IMR-90 (cell line): ENCODE measurements around the gene TMEM245. TPM values are rescaled to one million over a fixed set of nuclear protein-coding genes. Genes with fewer than 3 reads are reported as not detected.

Experiments
- ATAC-seq: fragments of 200-7000 bp; cut with Tn5 transposase; 2 replicates; pipeline ENCODE4 v1.9.1; 2020; ENCODE audit warnings: low read depth, mild to moderate bottlenecking, moderate library complexity
- BruUV-seq: library from RNA; stranded (reverse); fragments of 400-500 nt; replicated peaks from 2 replicates; lab custom pipeline; 2021; lab: Mats Ljungman, UMichigan
- CTCF ChIA-PET: fragments of 300-600 bp; formaldehyde crosslinking; extraction: SDS; loops from one replicate; lab custom pipeline; 2021; ENCODE audit warnings: antibody characterized with exemption; lab: Yijun Ruan, JAX
- POLR2A ChIA-PET: fragments of 300-600 bp; sonication (Branson Sonifier 250); formaldehyde crosslinking; loops from one replicate; lab custom pipeline; 2022; ENCODE audit warnings: antibody characterized with exemption; ENCODE audit not compliant: unreplicated experiment; lab: Charles Lee
- DNase-seq: peaks from one replicate; pipeline ENCODE4 v3.0.0; 2013
- H2AFZ ChIP-seq: replicated peaks from 2 replicates; pipeline ENCODE3; 2013; ENCODE audit warnings: low read length, mild to moderate bottlenecking; ENCODE audit not compliant: poor library complexity
- H2AK5ac ChIP-seq: 2 replicates; pipeline ENCODE4 v1.6.1; 2013; ENCODE audit warnings: low read depth, low read length, inconsistent platforms
- H2AK9ac ChIP-seq: replicated peaks from 2 replicates; pipeline ENCODE3; 2013; ENCODE audit warnings: mild to moderate bottlenecking, low read depth, low read length, moderate library complexity; ENCODE audit not compliant: poor library complexity
- H2BK120ac ChIP-seq: 2 replicates; pipeline ENCODE4 v1.6.1; 2013; ENCODE audit warnings: low read depth, low read length, inconsistent platforms
- H2BK15ac ChIP-seq: 3 replicates; pipeline ENCODE4 v1.6.1; 2013; ENCODE audit warnings: low read depth, low read length, inconsistent platforms
- H2BK20ac ChIP-seq: 2 replicates; pipeline ENCODE4 v1.6.1; 2013; ENCODE audit warnings: low read depth, mild to moderate bottlenecking, inconsistent platforms, low read length, moderate library complexity
- H2BK5ac ChIP-seq: 2 replicates; pipeline ENCODE4 v1.6.1; 2013; ENCODE audit warnings: mild to moderate bottlenecking, low read depth, low read length, inconsistent platforms; ENCODE audit not compliant: poor library complexity, severe bottlenecking
- H3K14ac ChIP-seq: replicated peaks from 2 replicates; pipeline ENCODE4 v1.6.1; 2013; ENCODE audit warnings: low read depth, low read length, inconsistent platforms
- H3K18ac ChIP-seq: 2 replicates; pipeline ENCODE4 v1.6.1; 2013; ENCODE audit warnings: low read depth, low read length, control low read depth
- H3K23ac ChIP-seq: 2 replicates; pipeline ENCODE4 v1.6.1; 2013; ENCODE audit warnings: low read depth, low read length, inconsistent platforms
- H3K27ac ChIP-seq: 2 replicates; pipeline ENCODE4 v1.5.1; 2013; ENCODE audit warnings: mild to moderate bottlenecking, control low read depth, low read length; ENCODE audit not compliant: insufficient read depth
- H3K27me3 ChIP-seq: 2 replicates; pipeline ENCODE4 v1.6.1; 2013; ENCODE audit warnings: low read length; ENCODE audit not compliant: control insufficient read depth, insufficient read depth
- H3K36me3 ChIP-seq: 2 replicates; pipeline ENCODE4 v1.6.1; 2013; ENCODE audit warnings: low read length, mixed read lengths; ENCODE audit not compliant: control insufficient read depth, insufficient read depth
- H3K4ac ChIP-seq: 2 replicates; pipeline ENCODE4 v1.6.1; 2013; ENCODE audit warnings: low read depth, low read length, inconsistent platforms
- H3K4me1 ChIP-seq: 2 replicates; pipeline ENCODE4 v1.6.1; 2013; ENCODE audit warnings: low read length, mixed read lengths; ENCODE audit not compliant: control insufficient read depth, insufficient read depth
- H3K4me2 ChIP-seq: 2 replicates; pipeline ENCODE4 v1.6.1; 2013; ENCODE audit warnings: low read depth, mild to moderate bottlenecking, control low read depth, low read length, moderate library complexity
- H3K4me3 ChIP-seq: 2 replicates; pipeline ENCODE4 v1.5.1; 2013; ENCODE audit warnings: low read depth, mild to moderate bottlenecking, control low read depth, low read length, moderate library complexity; ENCODE audit not compliant: insufficient read depth
- H3K56ac ChIP-seq: 2 replicates; pipeline ENCODE4 v1.6.1; 2013; ENCODE audit warnings: low read length, inconsistent platforms; ENCODE audit not compliant: insufficient read depth; ENCODE audit errors: extremely low read depth
- H3K79me1 ChIP-seq, 2 experiments: 2 replicates each; pipeline ENCODE4 v1.6.1; 2013; ENCODE audit warnings: low read length in 2 of 2, inconsistent platforms in 1 of 2, low read depth in 1 of 2
- H3K9ac ChIP-seq: 2 replicates; pipeline ENCODE4 v1.6.1; 2013; ENCODE audit warnings: low read depth, low read length, control low read depth
- H3K9me1 ChIP-seq: 2 replicates; pipeline ENCODE4 v1.6.1; 2013; ENCODE audit warnings: low read length, inconsistent platforms; ENCODE audit not compliant: insufficient read depth
- H3K9me3 ChIP-seq: 2 replicates; pipeline ENCODE4 v1.6.1; 2013; ENCODE audit warnings: low read length; ENCODE audit not compliant: control insufficient read depth, insufficient read depth
- H4K20me1 ChIP-seq: 2 replicates; pipeline ENCODE4 v1.6.1; 2013; ENCODE audit warnings: low read length, inconsistent platforms; ENCODE audit not compliant: insufficient read depth
- H4K5ac ChIP-seq: 2 replicates; pipeline ENCODE4 v1.6.1; 2013; ENCODE audit warnings: mild to moderate bottlenecking, low read depth, low read length, control low read depth
- H4K8ac ChIP-seq, 2 experiments: 2 replicates each; pipeline ENCODE4 v1.6.1; 2013; ENCODE audit warnings: low read depth in 2 of 2, low read length in 2 of 2, control low read depth in 1 of 2, inconsistent platforms in 1 of 2
- H4K91ac ChIP-seq: 2 replicates; pipeline ENCODE4 v1.6.1; 2013; ENCODE audit warnings: low read depth, low read length, inconsistent platforms; ENCODE audit not compliant: insufficient read depth
- BHLHE40 ChIP-seq: fragments of 150-350 bp; IDR thresholded peaks from 2 replicates; pipeline ENCODE4 v1.6.1; 2016; ENCODE audit warnings: mild to moderate bottlenecking, low read depth, low read length
- FOS ChIP-seq: fragments of 150-350 bp; IDR thresholded peaks from 2 replicates; pipeline ENCODE4 v1.6.1; 2016; ENCODE audit warnings: low read depth, low read length
- MXI1 ChIP-seq: IDR thresholded peaks from 2 replicates; pipeline ENCODE4 v1.6.1; 2012; ENCODE audit warnings: low read depth, mild to moderate bottlenecking, low read length, moderate library complexity, borderline replicate concordance
- WGBS, 2 experiments: methylation state at CpG; one replicate each; pipeline versions ENCODE4 v1.1.5 to v1.1.7; 2013; ENCODE audit warnings: missing lambda C conversion rate in 2 of 2; ENCODE audit not compliant: insufficient read length in 1 of 2; ENCODE audit errors: extremely low coverage in 2 of 2; 5-methylcytosine and 5-hydroxymethylcytosine counted together
- dilution Hi-C: fragments of 300-500 bp; cut with HindIII; formaldehyde crosslinking; loops from one replicate; pipeline ENCODE4 v1.14.3; 2018; ENCODE audit warnings: low sequenced_read_pairs; ENCODE audit not compliant: unreplicated experiment
- in situ Hi-C: fragments of 300-500 bp; cut with MboI; formaldehyde crosslinking; loops from 3 replicates; pipeline ENCODE4 v1.14.3; 2019; ENCODE audit warnings: low sequenced_read_pairs, inconsistent platforms, mixed read lengths
- intact Hi-C: fragments of 100-400 bp; cut with micrococcal nuclease; formaldehyde crosslinking; loops from 2 replicates; pipeline ENCODE4 v1.10.0; 2022
- polyA plus RNA-seq, 3 experiments: library from polyadenylated mRNA; depleted of rRNA; stranded (reverse); fragments of >200 nt; gene quantifications; 2 replicates each; pipeline ENCODE4 v1.2.3, GENCODE V29; 2012; ENCODE audit warnings: low replicate concordance in 1 of 3
- total RNA-seq: library from RNA; depleted of rRNA; stranded (reverse); fragments of >200 nt; gene quantifications from 2 replicates; pipeline ENCODE4 v1.2.3, GENCODE V29; 2012
- TF ChIP-seq, protein P1 (sequence below): conservative IDR thresholded peaks from 2 replicates; pipeline ENCODE4 v1.5.1; 2012; ENCODE audit warnings: mild to moderate bottlenecking, low read depth, low read length, improper control_type of control experiment

TMEM245 gene
- total and polyA plus RNA-seq, 2 of the 4 experiments (the other 2 are of a cell fraction), result 24.8 to 57.9 TPM

DNA sequence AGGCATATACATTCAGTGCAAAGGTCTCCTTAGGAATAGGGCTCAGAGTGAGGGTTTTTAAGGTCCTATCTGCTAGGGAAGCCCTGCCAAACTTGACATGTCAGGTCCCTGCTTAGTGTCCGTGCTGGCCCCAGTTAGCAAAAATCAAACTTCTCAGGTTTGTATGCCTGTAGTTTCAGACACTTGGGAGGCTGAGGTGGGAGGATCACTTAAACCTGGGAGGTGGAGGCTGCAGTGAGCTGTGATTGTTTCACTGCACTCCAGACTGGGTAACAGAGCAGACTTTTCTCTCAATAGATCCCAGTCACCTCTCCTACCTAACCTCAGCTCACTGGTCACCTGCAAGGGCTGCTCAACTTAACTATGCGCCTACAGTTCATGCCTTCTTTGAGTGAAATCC is 18.7 kb upstream of the TMEM245 start:
- ChIA-PET CTCF (no interaction called here), POLR2A (no interaction called here)
- no peak overlapping the region for H2BK15ac ChIP-seq
- no peak for TF ChIP-seq FOS
- TF ChIP-seq BHLHE40, result no peak
- TF ChIP-seq, protein P1, sequence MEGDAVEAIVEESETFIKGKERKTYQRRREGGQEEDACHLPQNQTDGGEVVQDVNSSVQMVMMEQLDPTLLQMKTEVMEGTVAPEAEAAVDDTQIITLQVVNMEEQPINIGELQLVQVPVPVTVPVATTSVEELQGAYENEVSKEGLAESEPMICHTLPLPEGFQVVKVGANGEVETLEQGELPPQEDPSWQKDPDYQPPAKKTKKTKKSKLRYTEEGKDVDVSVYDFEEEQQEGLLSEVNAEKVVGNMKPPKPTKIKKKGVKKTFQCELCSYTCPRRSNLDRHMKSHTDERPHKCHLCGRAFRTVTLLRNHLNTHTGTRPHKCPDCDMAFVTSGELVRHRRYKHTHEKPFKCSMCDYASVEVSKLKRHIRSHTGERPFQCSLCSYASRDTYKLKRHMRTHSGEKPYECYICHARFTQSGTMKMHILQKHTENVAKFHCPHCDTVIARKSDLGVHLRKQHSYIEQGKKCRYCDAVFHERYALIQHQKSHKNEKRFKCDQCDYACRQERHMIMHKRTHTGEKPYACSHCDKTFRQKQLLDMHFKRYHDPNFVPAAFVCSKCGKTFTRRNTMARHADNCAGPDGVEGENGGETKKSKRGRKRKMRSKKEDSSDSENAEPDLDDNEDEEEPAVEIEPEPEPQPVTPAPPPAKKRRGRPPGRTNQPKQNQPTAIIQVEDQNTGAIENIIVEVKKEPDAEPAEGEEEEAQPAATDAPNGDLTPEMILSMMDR, result no peak
- TF ChIP-seq MXI1, result no peak
- ATAC-seq, result no peak
- in situ Hi-C loops (no loop called here), dilution Hi-C loops (no loop called here), intact Hi-C loops (no loop called here)
- no peak overlapping the region for H3K4me2 ChIP-seq
- no peak overlapping the region for H2AK5ac ChIP-seq
- no peak overlapping the region for H3K9ac ChIP-seq
- H2BK5ac ChIP-seq, result no peak overlapping the region
- no peak overlapping the region for H3K4me3 ChIP-seq
- H3K27me3 ChIP-seq, result peaks cover 8% of the 10 kb centered on the region
- H4K91ac ChIP-seq, result no peak overlapping the region
- no peak overlapping the region for H4K5ac ChIP-seq
- no peak overlapping the region for H3K18ac ChIP-seq
- H3K79me1 ChIP-seq, result no peaks in the 10 kb centered on the region
- H4K20me1 ChIP-seq, result no peaks in the 10 kb centered on the region
- no peak overlapping the region for H2AK9ac ChIP-seq
- no peak overlapping the region for H3K23ac ChIP-seq
- no CpG with 5 or more reads among the region's 2 CpGs for WGBS, 2 experiments
- no peak overlapping the region for H3K27ac ChIP-seq
- H3K9me3 ChIP-seq, result no peaks in the 10 kb centered on the region
- no peaks in the 10 kb centered on the region for H3K4me1 ChIP-seq
- no peak overlapping the region for H2BK20ac ChIP-seq
- H3K36me3 ChIP-seq, result no peaks in the 10 kb centered on the region
- H4K8ac ChIP-seq, result no peak overlapping the region
- no peak overlapping the region for H3K56ac ChIP-seq
- no peak overlapping the region for H3K4ac ChIP-seq
- H2AFZ ChIP-seq, result no peak overlapping the region
- no peak overlapping the region for H2BK120ac ChIP-seq
- H3K9me1 ChIP-seq, result no peaks in the 10 kb centered on the region
- H3K14ac ChIP-seq, result no peak overlapping the region
- BruUV-seq, result no TSS peak
- DNase-seq, result no peak
